AG08396 (cell line): ENCODE data around the gene RNF40.
"Not testable (repeated sequence)": the region's sequence is repeated elsewhere in the genome, so short reads cannot be mapped to it uniquely, and the experiment has no call there.

Experiments used
- DNase-seq: peaks from one replicate; pipeline ENCODE4 v3.0.0; 2012; ENCODE audit warnings: low spot score, mixed read lengths

RNF40 gene

DNA sequence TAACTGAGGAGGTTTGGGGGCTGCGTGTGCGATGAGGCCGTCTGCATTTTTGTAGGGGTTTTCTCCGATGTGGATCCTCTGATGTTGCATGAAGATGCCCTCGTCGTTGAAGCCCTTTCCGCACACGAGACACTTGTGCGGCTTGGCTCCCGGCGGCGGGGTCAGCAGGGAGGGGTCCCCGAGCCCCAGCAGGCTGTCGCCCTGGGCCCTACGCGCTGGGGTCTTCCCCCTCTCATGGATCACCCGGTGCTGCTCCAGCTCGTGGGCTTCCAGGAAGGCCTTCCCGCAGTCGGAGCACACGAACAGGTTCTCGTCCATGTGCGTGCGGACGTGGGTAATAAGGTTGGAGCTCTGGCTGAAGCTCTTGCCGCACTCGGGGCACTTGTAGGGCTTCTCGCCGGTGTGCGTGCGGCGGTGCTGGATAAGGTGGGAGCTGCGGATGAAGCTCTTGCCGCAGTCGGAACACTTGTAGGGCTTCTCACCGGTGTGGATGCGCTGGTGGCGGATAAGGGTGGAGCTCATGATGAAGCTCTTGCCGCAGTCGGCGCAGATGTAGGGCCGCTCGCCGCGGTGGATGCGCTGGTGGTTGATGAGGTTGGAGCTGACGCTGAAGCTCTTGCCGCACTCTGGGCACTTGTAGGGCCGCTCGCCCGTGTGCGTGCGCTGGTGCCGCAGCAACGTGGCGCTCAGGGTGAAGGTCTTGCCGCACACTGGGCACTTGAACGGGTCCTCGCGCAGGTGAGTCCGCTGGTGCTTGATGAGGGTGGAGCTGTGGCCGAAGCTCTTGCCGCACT is 20.6 kb downstream of the RNF40 start:
- DNase-seq, result no peak

DNA sequence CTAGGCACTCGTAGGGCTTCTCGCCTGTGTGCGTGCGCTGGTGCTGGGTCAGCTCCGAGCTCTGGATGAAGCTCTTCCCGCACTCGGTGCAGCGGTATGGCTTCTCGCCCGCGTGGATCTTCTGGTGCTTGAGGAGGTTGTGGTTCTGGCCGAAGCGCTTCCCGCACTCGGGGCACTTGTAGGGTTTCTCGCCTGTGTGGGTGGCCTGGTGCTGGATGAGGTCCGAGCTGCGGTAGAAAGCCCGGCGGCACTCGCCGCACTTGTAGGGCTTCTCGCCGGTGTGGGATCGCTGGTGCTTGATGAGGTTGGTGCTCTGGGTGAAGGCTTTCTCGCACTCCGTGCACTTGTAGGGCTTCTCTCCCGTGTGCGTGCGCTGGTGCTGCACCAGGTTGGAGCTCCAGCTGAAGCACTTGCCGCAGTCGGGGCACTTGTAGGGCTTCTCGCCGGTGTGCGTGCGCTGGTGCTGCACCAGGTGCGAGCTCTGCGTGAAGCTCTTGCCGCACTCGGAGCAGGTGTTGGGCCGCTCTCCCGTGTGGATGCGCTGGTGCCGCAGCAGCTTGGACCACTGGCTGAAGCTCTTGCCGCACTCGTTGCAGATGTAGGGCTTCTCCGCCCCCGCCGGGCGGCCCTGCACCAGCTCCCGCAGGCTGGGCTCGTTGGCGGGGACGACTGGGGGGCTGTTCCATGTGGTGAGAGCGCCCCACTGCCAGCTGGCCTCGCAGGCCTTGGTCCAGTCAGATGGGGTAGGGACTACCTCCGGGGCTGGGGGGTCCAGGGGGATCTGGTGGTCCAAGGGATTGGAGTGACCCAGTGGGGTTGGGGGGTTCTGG is 21.4 kb downstream of the RNF40 start:
- no peak for DNase-seq

DNA sequence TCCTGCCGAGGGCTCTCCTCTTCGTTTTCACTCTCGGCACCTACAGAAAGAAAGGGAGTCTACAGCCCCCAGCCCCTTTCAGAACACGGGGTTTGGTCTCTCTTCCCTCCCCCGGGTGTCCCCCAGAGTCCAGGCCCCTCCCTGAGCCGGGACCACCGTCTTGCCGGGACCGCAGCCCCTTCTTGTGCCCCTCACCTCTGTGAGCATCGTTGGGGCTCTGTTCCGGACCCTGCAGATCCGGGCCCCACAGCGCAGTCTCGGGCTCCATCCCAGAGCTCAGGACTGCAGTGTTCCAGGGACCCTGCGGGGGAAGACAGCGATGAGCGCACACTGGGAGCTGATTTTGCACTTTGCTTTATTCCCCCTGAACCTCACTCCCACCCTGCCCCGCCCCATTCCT is 22.1 kb downstream of the RNF40 start:
- DNase-seq, result no peak

DNA sequence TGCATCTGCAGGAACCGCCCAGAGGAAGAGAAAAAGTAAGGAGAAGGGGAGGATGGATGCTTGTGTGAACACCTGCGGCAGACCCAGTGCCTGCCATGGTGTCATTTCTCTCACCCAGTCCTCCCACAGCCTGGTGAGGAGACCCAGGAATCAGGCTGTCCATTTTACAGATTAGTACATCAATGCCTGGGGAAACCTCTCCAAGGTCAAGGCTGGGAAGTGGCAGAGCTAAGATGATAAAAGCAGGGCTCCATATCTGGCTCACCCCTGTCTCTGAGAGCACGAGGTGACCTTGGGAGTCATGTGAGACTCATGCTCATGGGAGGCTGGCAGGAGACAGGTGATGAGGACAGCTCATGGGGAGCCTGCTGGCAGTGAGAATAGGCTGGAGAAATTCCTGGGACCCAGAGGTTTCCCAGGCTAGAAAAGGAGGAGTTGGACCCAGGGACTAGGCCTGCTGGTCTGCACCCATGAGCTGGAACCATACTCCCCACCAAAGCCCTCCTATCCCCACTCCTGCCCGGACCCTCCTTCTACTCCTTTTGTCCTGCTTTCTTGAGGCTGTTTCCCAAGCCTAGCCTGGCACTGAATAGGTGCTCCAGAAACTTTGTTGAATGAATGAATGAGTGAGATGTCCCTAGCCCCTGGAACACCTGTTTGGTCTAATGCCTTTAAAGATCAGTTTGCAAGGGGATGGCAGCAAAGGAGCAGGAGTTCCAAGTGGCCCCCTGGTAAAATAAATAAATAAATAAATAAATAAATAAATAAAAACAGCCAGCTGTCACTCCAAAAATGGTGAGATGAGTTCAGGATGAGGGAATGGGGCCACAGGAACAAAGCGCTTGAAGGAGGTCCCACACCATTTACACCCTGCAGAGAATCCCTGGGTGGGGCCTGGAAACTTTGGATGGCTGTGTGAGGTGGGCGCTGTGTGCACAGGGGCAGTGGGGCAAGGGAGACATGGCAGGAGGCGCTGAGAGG is 23.3 kb downstream of the RNF40 start:
- DNase-seq, result no peak

DNA sequence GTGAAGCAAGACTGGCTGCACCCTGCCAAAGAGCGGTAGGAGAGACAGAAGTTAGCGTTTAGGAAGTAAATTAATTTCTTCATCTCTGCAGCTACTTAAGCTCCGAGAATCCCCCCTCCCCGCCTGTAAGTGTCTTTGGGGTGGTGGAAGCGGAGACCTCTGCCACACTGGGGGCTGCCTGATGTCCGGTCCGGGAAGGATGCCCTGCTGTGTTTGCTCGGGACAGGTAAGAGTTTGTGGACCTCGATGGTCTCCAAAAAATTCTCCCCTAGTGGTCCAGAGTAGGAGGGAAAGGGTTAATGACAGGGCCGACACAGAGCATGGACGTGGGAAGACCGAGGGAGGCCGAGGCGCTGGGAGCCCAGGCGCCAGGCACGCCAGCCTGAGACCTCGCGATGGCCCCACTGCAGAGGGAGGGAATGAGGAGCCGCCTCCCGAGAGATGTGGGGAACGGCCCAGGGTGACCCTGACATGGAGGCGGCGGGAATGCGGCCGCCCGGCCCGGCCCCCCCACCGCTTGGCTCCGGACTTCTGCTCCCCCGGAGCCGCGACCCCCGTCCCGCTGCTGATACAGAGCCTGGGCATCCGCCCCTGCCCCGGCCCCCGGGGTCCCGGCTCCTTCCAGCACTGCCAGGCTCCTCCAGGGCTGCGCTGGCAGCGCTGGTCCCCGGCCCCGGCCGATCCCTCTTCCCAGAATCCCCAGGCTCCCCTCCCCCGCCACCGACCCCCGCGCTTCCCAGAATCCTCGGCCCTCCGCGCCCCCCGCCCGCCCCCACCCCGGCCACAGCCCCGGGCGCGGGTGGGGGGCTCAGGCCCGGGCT is 24.2 kb downstream of the RNF40 start:
- peak; percentile 94 for DNase-seq

DNA sequence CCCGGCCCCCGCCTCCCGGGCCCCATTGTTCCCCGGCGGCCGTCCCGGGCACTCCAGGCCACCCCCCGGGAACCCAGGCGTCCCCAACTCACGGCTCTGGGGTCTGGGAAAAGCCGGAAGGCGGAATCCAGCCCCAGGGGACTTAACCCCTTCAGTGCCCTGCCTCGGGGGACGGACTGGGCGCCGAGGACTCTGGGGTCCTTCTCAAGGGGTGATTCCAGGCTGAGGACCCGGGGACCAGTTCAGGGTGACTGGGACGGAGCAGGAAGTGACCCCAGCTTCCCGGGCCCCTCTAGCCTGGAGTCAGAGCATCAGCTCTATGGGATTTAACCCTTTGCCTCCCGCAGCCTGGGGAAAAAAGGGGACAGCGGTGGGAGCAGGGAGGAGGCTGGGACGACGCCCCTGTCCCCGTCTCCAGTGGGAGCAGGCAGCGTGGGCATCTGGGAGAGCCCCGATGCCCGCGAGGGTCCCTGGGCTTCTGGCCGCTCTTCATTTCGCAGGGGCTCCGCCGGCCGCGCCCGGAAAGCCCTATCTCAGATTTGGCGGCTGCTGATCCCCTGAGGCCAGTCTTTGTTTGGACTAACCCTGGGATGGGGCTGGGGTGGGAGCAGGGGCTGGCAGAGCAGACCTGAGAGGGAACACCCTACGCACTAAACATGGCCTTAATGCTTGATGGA is 25.0 kb downstream of the RNF40 start, which contains the start of gene ZNF629:
ZNF629 (minus strand) TSS at position 270 of the 677 bp plus-strand sequence. CDS start 2,723 bp downstream, outside the sequence.
- DNase-seq, result peak; percentile 89

DNA sequence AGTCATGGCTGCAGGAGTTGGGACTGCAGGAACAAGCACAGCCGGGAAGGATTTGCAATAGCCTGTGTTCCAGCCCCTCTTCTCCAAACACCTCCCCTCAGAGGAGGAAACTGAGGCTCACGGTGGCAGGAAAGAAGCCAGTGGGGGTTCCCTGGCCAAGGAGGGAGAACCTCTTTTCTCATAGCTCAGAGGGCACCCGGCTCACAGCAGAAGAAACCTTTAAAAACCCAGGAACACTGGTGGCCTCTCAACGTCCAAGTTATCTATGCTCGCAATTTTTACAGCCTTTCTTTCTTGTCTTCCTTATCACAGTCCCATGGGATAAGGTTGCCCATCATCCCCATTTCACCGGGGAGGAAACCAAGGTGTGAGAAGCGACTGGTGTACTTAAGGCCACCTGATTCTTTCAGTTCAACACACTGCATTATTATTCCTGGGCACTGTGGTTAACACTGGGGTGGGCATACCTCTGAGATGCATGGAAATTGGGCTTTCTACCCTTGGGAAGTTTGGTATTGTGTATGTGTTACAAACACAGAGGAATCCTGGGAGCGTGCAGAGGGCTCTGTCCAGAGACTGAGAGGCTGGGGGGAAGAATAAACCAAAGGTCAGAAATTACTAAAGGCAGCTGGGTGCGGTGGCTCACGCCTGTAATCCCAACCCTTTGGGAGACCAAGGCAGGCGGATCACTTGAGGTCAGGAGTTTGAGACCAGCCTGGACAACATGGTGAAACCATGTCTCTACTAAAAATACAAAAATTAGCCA is 25.7 kb downstream of the RNF40 start:
- DNase-seq, result no peak

DNA sequence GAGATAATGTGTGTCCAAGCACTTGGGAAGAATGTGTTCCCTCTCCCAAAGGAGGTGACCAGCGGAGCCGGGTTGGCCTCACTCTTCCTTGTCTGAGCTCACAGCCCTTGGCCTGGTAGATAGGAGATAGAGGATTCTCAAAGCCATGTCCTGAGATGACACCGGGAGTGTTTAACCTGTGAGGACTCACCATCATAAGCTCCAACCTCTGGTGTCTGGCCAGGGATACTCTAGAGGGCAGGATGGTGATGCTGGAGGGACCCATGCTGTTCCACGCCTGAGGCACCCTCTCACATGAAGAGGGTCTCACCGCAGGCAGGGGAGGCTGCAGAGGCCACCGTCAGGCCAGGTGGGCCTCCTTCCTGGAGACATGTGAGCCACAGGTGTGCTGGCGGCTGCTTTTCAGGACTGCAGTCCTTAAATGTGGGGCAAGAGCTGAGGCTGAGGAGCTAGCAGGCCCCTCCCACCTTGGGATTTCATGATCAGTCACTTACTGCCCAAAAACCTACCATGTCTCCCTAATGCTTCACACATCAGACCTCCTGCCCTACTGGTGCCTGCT is 31.5 kb downstream of the RNF40 start:
- DNase-seq, result no peak

DNA sequence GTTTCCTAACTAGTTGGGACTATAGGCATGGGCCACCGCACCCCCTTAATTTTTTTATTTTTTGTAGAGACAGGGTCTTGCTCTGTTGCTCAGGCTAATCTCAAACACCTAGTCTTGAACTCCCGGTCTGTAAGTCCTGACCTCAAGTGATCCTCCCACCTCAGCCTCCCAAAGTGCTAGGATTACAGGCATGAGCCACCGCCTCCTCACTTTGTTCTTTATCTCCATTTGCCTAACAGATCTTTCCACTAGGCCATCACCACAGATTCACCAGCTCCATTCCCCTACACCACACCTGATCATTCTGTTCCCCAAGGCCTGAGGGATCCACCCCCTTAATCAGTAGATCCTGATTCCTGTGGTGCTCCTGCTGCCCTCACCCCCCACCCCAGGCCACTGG is 32.5 kb downstream of the RNF40 start:
- no peak for DNase-seq

DNA sequence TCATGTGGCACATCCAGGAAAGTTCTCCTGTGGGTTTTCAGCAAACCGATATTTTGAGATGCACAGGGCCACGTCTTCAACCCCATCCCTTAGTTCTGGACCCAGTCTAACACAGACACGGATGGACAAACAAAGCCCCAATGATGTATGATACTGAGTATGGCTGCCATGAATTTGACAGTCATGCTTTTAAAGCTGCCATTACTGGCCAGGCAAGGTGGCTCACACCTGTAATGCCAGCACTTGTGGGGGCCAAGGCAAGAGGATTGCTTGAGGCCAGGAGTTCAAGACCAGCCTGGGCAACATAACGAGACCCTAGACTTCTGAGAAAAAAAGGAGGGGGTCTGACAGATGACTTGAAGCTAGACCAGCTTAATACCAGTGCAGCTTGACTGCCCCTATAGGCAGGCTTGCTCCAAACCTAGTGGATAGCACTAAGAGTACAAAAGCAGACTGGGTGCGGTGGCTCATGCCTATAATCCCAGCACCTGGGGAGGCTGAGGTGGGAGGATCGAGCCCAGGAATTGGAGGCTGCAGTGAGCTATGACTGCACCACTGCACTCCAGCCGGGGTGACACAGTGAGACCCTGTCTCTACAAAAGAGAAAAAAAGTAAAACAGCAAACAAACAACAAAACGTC is 35.7 kb downstream of the RNF40 start:
- no peak for DNase-seq

DNA sequence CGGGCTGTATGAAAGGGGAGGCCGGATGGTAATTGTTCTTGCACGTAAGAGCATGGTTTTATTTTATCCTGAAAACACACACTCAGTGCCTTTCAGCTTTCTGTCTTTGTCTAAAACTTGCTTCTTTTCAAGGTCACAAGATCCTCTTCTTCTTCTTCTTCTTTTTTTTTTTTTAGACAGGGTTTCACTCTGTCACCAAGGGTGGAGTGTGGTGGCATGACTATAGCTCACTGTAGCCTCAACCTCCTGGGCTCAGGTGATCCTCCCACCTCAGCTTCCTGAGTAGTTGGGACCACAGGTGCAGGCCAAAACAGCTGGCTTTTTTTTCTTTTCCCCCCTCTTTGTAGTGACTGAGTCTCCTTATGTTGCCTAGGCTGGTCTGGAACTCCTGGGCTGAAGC is 40.8 kb downstream of the RNF40 start:
- DNase-seq, result no peak

DNA sequence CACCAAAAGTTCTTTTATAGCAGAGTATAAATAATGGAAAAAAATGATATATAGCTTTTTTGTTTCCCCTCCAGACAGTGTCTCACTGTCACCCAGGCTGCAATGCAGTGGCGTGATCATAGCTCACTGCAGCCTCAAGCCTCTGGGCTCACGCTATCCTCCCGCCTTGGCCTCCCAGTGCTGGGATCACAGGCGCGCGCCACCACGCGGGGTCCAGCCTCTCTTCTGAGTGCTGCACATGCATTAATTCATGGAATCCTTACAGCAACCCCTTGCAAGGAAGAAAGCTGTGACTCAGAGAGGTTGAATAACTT is 42.9 kb downstream of the RNF40 start:
- DNase-seq, result no peak

DNA sequence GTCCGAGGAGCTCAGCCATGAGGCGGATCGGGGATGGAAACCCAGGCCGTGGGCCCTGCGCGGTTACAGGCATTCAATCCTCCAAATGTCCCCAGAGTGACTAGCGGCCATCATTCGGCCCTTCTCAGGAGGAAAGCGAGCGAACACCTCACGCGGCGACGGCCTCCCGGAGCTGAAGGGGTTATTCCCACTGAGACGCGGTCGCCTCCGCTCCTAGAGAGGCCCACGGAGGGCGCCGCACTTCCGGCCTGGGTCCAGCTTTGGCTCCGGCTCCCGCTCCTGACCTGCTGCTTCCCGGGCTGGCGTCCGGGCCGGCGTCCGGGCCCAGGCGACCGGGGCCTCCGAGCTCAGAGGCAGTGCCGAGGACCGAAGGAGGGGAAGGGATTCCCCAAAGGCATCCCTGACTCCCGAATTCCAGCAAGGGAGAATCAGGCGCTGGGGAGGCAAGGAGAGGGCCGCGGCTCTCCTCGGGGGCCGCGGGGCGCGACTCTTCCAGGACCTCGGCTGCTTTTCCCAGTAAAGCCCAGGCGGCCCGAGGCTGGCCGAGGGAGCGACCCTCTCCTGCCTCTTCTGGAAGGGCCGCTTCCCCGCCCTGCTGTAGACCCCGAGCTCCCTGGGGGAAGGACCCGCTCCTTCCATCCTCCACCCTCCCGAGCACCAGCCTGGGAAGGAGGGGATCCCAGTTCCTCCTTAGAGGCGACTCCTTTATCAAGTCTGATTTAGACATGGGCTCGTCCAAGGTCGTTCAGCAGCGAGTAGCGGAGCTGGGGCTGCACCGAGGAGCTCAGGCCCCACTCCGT is 43.4 kb downstream of the RNF40 start:
- peak; percentile 91 for DNase-seq

DNA sequence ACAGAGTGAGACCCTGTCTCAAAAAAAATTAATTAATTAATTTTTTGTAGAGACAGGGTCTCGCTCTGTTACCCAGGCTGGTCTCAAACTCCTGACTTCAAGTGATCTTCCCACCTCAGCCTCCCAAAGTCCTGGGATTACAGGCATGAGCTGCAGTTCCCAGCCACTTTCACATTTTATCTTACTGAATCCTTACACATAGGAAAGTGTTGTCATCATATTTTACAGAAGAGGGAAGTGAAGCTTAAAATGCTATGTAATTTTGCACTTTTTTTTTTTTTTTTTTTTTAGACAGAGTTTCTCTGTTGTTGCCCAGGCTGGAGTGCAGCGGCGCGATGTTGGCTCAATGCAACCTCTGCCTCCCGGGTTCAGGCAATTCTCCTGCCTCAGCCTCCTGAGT is 46.0 kb downstream of the RNF40 start:
- no peak for DNase-seq

DNA sequence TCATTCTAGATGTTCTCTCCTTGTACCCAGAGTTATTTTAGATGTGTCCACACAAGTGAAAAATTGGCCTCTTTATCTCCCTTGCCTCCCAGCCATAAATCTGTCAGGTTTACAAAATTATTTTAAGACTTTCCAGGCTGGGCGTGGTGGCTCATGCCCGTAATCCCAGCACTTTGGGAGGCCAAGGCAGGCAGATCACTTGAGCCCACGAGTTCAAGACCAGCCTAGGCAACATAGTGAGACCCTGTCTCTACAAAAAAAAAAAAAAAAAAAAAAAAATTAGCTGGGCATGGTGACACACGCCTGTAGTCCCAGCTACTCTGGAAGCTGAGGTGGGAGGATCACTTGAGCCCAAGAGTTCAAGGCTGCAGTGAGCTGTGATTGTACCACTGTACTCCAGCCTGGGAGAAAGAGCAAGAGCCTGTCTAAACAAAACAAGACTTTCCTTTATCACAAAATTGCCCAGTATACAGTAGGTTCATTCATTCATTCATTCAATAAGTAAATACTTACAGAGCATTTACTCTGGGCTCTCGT is 46.8 kb downstream of the RNF40 start:
- not testable (repeated sequence) for DNase-seq

DNA sequence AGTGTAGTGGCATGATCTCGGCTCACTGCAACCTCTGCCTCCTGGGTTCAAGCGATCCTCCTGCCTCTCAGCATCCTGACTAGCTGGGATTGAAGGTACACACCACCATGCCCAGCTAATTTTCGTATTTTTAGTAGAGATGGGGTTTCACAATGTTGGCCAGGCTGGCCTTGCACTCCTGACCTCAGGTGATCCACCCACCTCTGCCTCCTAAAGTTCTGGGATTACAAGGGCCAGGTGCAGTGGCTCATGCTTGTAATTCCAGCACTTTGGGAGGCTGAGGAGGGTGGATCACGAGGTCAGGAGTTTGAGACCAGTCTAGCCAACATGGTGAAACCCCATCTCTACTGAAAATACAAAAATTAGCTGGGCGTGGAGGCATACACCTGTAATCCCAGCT is 47.6 kb downstream of the RNF40 start:
- DNase-seq, result not testable (repeated sequence)

DNA sequence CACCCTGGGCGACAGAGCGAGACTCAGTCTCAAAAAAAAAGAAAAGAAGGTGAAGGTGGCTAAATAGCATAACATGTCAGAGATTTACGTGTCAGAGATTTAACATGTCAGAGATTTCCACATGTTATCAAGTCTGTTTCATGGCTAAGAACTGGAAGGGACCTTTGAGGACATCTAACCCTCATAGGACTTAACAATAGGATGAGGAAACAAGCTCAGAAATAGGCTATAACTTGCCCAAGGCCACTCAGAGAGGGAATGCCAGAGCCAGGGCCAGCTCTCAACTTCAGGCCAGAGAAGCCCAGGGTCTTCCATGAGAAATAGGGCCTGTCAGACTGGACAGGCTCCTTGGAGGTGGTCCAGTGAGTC is 51.7 kb downstream of the RNF40 start:
- DNase-seq, result no peak

DNA sequence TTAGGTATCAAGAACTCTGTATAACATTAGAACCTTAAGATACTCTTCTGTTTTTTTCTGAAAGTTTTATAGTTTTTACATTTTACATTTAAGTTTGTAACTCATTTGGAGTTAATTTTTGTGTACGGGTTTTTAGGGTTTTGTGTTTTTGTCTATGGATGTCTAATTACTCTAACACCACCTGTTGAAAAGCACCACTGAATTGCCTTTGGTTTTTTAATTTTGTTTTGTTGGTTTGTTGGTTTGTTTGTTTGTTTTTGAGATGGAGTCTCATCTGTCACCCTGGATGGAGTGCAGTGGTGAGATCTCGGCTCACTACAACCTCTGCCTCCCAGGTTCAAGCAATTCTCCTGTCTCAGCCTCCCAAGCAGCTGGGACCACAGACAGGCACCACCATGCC is 54.6 kb downstream of the RNF40 start:
- DNase-seq, result no peak
